Suprapubic skin (tissue), 4 donors: ENCODE data around the gene CAPZB. TPM values are rescaled to one million over a fixed set of nuclear protein-coding genes. Genes with fewer than 3 reads are reported as not detected.

Experiments
- DNase-seq, 2 donors: peaks; one replicate each; pipeline ENCODE4 v3.0.0-alpha.2; 2019; ENCODE audit warnings: low spot score in 2 of 2
- H3K27ac ChIP-seq: fragments of 200-600 bp; sonication (generic); one replicate; pipeline ENCODE4 v1.5.1; 2019
- H3K27me3 ChIP-seq: fragments of 200-600 bp; sonication (generic); one replicate; pipeline ENCODE4 v1.5.1; 2019
- H3K36me3 ChIP-seq: fragments of 200-600 bp; sonication (generic); one replicate; pipeline ENCODE4 v1.5.1; 2019
- H3K4me1 ChIP-seq: fragments of 200-600 bp; sonication (generic); one replicate; pipeline ENCODE4 v1.5.1; 2019
- H3K4me3 ChIP-seq: fragments of 200-600 bp; sonication (generic); one replicate; pipeline ENCODE4 v1.5.1; 2019; ENCODE audit warnings: mild to moderate bottlenecking
- H3K9me3 ChIP-seq: fragments of 200-600 bp; sonication (generic); one replicate; pipeline ENCODE4 v1.5.1; 2019
- EP300 ChIP-seq: sonication (generic); formaldehyde crosslinking; IDR thresholded peaks from one replicate; pipeline ENCODE4 v1.6.1; 2017; ENCODE audit warnings: antibody characterized with exemption
- POLR2A ChIP-seq, 2 donors: fragments of 450-650 bp; IDR thresholded peaks; one replicate each; pipeline ENCODE4 v1.6.1; 2017; ENCODE audit warnings: antibody characterized with exemption in 2 of 2, mild to moderate bottlenecking in 2 of 2, moderate library complexity in 2 of 2
- POLR2AphosphoS5 ChIP-seq, 3 donors: sonication (generic); formaldehyde crosslinking; IDR thresholded peaks; one replicate each; pipeline ENCODE4 v1.6.1; 2017; ENCODE audit warnings: antibody characterized with exemption in 3 of 3
- WGBS: methylation state at CpG from one replicate; pipeline ENCODE4 v1.1.5; 2018; 5-methylcytosine and 5-hydroxymethylcytosine counted together
- total RNA-seq, 4 donors: library from RNA; depleted of rRNA; stranded (reverse); fragments of >200 nt; gene quantifications; one replicate each; pipeline ENCODE4 v1.1.0, GENCODE V29; 2016
- TF ChIP-seq, protein P1 (sequence below), 2 donors: fragments of 200-600 bp in 1 of 2; fragments of 450-650 bp in 1 of 2; sonication (generic) in 1 of 2; IDR thresholded peaks; one replicate each; pipeline ENCODE4 v1.5.1; 2016 to 2019; ENCODE audit warnings: antibody characterized with exemption in 2 of 2, mild to moderate bottlenecking in 1 of 2, moderate library complexity in 1 of 2

CAPZB gene
- total RNA-seq, 4 donors from 2014 or later, result 101 to 130 (median 126) TPM

DNA sequence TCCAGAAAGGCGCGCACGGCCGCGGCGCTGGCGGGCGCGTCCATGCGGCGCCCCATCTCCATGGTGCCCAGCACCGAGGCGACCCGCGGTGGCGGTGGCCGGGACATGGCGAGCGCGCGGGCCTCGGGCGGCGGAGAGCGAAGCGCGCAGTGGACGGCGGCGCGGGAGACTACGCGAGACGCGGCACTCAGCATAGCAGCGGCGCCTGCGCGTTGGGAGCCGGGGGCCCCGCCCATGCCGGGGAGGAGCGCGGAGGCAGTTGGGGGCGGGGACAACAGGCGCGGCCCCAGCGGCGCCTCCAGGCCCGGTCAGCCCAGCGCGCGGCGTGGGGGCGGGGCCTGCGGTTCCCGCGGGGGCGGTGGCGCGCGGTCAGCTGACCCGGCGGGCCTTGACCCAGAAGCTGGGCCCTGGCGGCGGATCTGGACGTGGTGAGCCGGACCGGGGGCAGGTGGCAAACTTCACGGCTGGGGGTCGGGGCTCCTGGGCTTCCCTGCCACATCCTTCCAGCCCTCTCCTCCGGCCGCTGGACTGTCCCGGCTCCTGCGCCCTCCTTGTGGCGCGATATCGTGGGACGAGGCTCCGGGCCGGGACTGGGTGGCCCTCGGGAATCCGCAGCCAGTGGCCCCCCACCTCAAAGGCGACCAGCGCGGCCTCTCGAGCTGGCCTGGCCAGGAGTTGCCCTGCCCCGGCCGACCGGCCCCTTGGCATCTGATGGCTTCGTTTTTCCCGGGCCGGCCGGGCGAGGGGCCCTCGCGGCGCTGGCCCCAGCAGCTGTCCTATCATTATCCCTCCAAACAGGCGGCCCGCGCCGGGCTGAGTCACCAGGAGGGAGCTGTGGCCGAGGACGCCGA, 173.2 kb downstream of the CAPZB start, which contains the start of the genes AKR7A2 and SLC66A1:
Gene AKR7A2 (minus strand): TSS at position 214 of the 851 bp plus-strand sequence. CDS start 20 bp downstream, at position 194.
Gene SLC66A1 (plus strand): TSS at position 396 of the 851 bp plus-strand sequence. CDS start 5,352 bp downstream, outside the sequence.
- Histone ChIP-seq H3K36me3 (peaks cover 12% of the 10 kb centered on the region), H3K27me3 (no peaks in the 10 kb centered on the region), H3K4me1 (peaks cover 53% of the 10 kb centered on the region), H3K4me3 (peak within 1 kb of the TSS; percentile 71), H3K9me3 (no peaks in the 10 kb centered on the region), H3K27ac (peak within 1 kb of the TSS; percentile 82)
- peak; percentile 92 to 94 for DNase-seq
- WGBS, result no CpG with 5 or more reads among the region's 105 CpGs
- TF ChIP-seq, protein P1, sequence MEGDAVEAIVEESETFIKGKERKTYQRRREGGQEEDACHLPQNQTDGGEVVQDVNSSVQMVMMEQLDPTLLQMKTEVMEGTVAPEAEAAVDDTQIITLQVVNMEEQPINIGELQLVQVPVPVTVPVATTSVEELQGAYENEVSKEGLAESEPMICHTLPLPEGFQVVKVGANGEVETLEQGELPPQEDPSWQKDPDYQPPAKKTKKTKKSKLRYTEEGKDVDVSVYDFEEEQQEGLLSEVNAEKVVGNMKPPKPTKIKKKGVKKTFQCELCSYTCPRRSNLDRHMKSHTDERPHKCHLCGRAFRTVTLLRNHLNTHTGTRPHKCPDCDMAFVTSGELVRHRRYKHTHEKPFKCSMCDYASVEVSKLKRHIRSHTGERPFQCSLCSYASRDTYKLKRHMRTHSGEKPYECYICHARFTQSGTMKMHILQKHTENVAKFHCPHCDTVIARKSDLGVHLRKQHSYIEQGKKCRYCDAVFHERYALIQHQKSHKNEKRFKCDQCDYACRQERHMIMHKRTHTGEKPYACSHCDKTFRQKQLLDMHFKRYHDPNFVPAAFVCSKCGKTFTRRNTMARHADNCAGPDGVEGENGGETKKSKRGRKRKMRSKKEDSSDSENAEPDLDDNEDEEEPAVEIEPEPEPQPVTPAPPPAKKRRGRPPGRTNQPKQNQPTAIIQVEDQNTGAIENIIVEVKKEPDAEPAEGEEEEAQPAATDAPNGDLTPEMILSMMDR (IDR thresholded peaks at IDR 0.05), result peak in 1 of 2 donors; percentile 10
- no peak for TF ChIP-seq POLR2A (IDR thresholded peaks at IDR 0.05)

DNA sequence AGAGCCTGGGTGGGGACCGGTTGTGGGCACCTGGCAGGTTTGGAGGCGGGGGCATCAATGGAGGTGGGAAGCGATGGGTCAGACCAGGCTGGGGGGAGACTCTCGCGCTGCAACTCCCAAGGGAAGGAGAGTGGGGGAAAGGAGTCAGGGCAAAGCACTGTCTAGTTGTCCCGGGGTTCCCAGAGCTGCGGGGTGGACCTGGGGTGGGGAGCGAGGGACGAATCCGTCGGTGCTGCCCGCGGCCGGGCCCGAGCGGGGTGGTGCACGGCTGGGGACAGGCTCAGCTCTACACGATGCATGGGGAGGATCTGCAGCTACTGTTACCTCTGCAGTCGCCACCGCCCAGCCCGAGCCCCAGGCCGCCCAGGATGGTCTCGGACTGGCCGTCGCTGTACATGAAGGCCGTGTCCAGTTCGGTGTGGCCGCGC, 173.8 kb downstream of the CAPZB start:
- H3K4me3 ChIP-seq, result peak overlapping the region; percentile 71
- peaks cover 18% of the 10 kb centered on the region for H3K36me3 ChIP-seq

DNA sequence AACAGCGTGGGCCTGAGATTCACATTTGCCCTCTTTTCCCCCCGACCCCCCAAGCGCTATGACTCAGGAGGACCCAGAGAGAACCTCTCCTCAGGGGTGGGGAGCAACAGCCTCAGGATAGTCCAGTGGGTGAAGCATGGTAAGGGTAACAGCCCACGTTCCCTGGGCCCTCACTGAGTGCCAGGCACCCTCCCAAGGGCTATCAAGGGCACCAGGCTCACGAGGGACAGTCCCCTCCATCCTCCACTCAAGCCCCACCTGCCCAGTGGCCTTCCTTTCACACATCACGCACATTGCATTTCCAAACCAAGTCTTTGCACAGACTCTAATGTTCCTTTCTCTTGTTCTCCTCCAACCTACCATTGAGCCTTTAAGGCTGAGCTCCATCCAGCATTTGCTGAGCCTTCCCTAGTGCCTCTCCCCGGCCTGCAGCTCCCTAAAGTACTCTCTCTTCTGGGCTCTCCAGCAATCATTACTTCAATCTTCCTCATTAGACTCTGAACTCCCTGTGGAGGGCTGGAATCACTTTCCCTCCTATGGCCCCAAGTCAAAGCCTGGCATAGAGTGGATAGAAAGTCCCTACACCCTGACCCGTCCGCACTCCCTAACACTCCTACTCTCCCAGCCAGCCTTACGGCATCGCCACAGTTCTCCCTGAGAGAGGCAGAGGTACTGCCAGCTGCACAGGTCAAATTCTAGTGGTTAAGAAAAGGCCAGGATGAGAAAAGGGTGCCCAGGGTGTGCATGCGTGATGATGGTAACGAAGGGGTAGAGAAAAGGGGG, 174.4 kb downstream of the CAPZB start:
- Histone ChIP-seq H3K36me3 (peaks cover 24% of the 10 kb centered on the region), H3K4me1 (peaks cover 53% of the 10 kb centered on the region), H3K27me3 (no peaks in the 10 kb centered on the region), H3K9me3 (no peaks in the 10 kb centered on the region), H3K4me3 (peak overlapping the region; percentile 71), H3K27ac (no peak overlapping the region)
- TF ChIP-seq POLR2AphosphoS5 (IDR thresholded peaks at IDR 0.05) (no peak), POLR2A (IDR thresholded peaks at IDR 0.05) (no peak), EP300 (no peak)
- TF ChIP-seq, protein P1 (IDR thresholded peaks at IDR 0.05), result no peak
- DNase-seq, result no peak
- 38% methylated on average over 13 of the region's 13 CpGs for WGBS

More for the DNA sequence above, 173.8 kb downstream of the CAPZB start:
- Histone ChIP-seq H3K9me3 (no peaks in the 10 kb centered on the region), H3K27me3 (no peaks in the 10 kb centered on the region), H3K4me1 (peaks cover 53% of the 10 kb centered on the region), H3K27ac (peak overlapping the region; percentile 82)
- under 1% methylated on average over 7 of the region's 29 CpGs for WGBS
- peak in 1 of 2 donors; percentile 71 for DNase-seq
- TF ChIP-seq, protein P1 (IDR thresholded peaks at IDR 0.05), result no peak
- TF ChIP-seq POLR2A (IDR thresholded peaks at IDR 0.05), result no peak
- no peak for TF ChIP-seq EP300
- no peak for TF ChIP-seq POLR2AphosphoS5 (IDR thresholded peaks at IDR 0.05)

DNA sequence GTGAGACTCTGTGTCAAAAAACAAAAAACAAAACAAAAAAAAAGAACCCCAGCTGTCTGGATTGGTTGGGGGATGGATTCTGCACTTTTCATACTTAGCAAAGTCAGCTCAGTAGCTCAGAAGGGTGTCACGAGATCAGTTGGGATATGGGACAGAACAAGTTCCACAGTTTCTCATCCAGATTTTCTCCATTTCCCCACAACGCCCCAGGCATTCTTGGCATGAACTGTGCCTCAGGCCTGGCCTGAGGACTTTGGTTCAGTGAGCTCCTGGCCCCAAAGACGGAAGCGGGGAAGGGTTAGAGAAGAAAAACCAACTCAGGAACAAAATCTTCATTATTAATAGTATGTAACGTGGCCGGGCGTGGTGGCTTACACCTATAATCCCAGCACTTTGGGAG, 175.3 kb downstream of the CAPZB start:
- DNase-seq, result no peak
- peaks cover 33% of the 10 kb centered on the region for H3K36me3 ChIP-seq
- no peak overlapping the region for H3K27ac ChIP-seq
- WGBS, result 74% methylated on average over 7 of the region's 7 CpGs
- H3K27me3 ChIP-seq, result no peaks in the 10 kb centered on the region
- no peaks in the 10 kb centered on the region for H3K9me3 ChIP-seq
- no peak overlapping the region for H3K4me3 ChIP-seq
- TF ChIP-seq POLR2A (IDR thresholded peaks at IDR 0.05) (no peak), EP300 (no peak)
- TF ChIP-seq, protein P1 (IDR thresholded peaks at IDR 0.05), result no peak
- peaks cover 48% of the 10 kb centered on the region for H3K4me1 ChIP-seq
